HG03097 (cell line): ENCODE measurements around the gene OR2AJ1.

Experiments used
- ATAC-seq: cut with Tn5 transposase; IDR thresholded peaks from one replicate; pipeline ENCODE4 v1.9.1; 2021; ENCODE audit not compliant: unreplicated experiment, low FRiP score

The OR2AJ1 gene

GRCh38 chr1:247924868-247925267, at the start of gene OR2AJ1:
Gene OR2AJ1 (plus strand): TSS chr1:247924889. CDS start chr1:247933769, 8,880 bp downstream.
- no peak for ATAC-seq

- ATAC-seq = no peak
These were observed 41.3 kb upstream of the OR2AJ1 start for GRCh38 chr1:247883346-247883745.

- no peak for ATAC-seq
These were observed 39.8 kb upstream of the OR2AJ1 start for GRCh38 chr1:247884797-247885413.

- ATAC-seq = no peak
These were observed 29.5 kb upstream of the OR2AJ1 start, which contains the start of gene OR2W3 for GRCh38 chr1:247895163-247895637. Gene OR2W3 (plus strand): TSS chr1:247895587. CDS start chr1:247895587, 0 bp downstream.

GRCh38 chr1:247895976-247896375, 28.7 kb upstream of the OR2AJ1 start:
- ATAC-seq = no peak

GRCh38 chr1:247904122-247904521, 20.6 kb upstream of the OR2AJ1 start:
- ATAC-seq = no peak

GRCh38 chr1:247905181-247905580, 19.5 kb upstream of the OR2AJ1 start:
- no peak for ATAC-seq

- ATAC-seq = no peak
These were observed 18.7 kb upstream of the OR2AJ1 start for GRCh38 chr1:247905910-247906503.

GRCh38 chr1:247906504-247907047, 18.1 kb upstream of the OR2AJ1 start:
- no peak for ATAC-seq

- no peak for ATAC-seq
These were observed 15.9 kb upstream of the OR2AJ1 start for GRCh38 chr1:247908766-247909165.

- ATAC-seq = no peak
These were observed 10.9 kb upstream of the OR2AJ1 start for GRCh38 chr1:247913786-247914185.

GRCh38 chr1:247914941-247915662, 9.6 kb upstream of the OR2AJ1 start:
- no peak for ATAC-seq

- no peak for ATAC-seq
These were observed 4.7 kb upstream of the OR2AJ1 start, which contains the start of gene OR2T8 for GRCh38 chr1:247919952-247920351. Gene OR2T8 (plus strand): TSS chr1:247920252. CDS start chr1:247921018, 766 bp downstream.

GRCh38 chr1:247923941-247924340, 748 bp upstream of the OR2AJ1 start:
- ATAC-seq = no peak

GRCh38 chr1:247933989-247934388, 9.3 kb downstream of the OR2AJ1 start:
- ATAC-seq = no peak

- no peak for ATAC-seq
These were observed 11.1 kb downstream of the OR2AJ1 start for GRCh38 chr1:247935781-247936180.

- ATAC-seq = no peak
These were observed 11.7 kb downstream of the OR2AJ1 start for GRCh38 chr1:247936415-247936814.

GRCh38 chr1:247936965-247937734, 12.5 kb downstream of the OR2AJ1 start:
- peak; percentile 100 for ATAC-seq

GRCh38 chr1:247942624-247943023, 17.9 kb downstream of the OR2AJ1 start:
- ATAC-seq = no peak

- ATAC-seq = no peak
These were observed 23.9 kb downstream of the OR2AJ1 start, which contains the start of gene OR2L8 for GRCh38 chr1:247948558-247948957. Gene OR2L8 (plus strand): TSS chr1:247948858. CDS start chr1:247948858, 0 bp downstream.
